Measurements from ENCODE around the gene OS9. TPM values are rescaled to one million over a fixed set of nuclear protein-coding genes. Genes with fewer than 3 reads are reported as not detected.

Gene OS9
- total RNA-seq, 1 donor from 2014 or later, result 230 TPM

DNA sequence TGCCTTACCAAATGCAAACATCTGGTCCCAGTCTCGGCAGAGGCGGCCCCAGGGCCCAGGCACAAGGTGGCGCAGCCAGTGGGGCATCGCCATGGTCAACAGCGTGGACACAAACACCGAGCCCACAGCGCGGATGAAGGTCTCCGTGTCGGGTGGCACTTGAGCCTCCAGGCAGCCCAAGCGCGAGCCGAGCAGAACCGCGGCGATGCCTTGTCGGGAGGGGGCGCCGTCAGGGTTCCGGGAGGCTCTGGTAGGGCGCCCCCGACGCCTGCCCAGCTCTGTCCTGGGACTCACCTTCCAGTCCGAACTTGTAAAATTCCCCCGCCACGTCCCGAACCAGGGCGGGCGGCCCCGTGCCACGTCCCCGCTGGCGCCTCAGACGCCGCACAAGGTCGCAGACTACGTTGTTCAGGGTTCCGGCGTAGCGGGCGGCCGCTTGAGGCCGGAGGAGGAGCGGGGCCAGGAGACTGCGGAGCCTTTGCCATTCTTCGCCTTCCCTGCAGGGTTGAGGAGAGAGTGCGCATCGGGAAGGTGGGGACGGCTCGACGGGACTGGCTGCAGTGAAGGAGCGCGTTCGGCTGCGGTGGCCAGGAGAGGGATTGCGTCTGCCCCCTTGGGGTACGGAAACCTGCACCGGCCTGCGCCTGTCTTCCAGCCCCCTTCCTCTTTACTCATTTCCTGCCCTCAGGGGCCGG is 71.2 kb downstream of the OS9 start:
- DNase-seq (ENCODE audit: low spot score), result no peak
- peak; percentile 49 for ATAC-seq

DNA sequence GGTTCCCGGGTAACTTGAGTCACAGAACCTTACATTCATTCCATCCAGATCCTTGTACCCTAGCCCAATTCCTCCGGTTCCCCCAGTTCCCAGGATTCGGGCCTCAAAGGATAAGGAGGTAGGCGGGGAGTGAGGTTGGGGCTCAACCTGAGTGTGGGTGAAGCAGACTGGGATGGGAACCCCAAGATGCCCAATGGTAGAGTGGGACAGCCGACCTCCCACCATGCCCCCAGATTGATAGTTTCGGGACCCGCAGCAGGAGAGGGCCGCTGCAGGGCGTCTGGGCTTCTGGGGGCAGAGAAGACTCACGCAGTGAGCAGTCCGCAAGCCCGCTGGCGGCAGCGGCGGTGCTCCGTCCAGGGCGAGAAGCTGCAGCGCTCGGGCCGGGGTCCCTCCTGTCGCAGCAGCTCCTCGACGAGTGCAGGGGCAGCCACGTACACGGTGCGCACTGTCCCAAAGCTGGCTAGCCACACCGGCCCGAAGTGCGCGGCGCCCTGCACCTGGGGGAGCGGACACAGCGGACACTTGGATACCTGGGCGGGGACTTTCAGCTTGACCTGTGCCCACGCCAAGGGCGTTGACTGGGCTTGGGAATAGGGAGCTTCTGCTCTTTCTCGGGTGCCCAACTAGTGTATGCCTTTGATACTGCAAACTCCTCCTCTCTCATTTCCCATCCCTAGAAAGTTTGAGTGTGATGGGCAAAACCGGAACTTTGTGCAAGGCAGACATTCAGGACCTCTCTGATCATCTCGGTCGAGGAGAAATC is 71.9 kb downstream of the OS9 start:
- DNase-seq (ENCODE audit: low spot score) (no peak), ATAC-seq (peak; percentile 62)

DNA sequence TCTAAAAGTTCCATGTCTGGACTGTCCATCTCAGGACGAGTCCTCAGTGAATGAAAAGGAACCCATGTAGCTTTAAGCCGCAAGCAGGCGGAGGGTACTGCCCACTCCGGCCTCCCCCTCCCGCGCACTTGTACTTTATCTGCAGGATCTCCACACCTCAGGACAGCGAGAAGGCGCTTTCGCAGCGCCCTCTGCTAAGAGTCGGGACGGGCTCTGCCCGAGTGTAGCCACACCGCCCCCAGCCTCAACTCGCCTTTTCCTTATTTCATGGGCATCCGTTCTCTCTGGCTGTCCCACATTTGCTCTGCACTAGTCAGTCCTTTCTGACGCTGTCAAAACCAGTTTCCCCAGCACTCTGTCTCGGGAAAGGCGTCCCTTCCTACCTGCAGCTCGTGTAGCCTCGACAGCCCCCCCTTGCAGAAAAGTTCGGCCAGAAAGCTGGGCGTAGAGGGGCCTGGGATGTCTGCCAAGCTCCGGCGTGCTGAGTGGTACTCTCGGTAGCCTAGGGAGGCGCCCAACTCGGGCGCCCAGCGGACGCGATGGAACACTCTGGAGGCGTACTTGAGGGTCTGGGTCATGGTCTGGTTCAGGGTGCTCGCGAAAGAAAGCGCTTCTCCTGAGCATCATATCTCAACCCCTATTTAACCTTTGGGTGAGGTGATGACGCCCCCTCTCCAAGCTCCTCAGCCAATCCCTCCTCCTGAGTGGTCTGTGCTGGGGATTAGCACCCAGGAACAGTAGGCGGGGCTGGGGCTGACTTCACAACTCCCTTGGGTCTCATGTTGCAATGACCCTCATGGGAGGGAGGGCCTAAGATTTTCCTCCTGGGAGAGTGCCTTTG is 72.8 kb downstream of the OS9 start, which contains the start of gene CYP27B1:
TSS of gene CYP27B1 (minus strand) at position 615 of the 841 bp plus-strand sequence. CDS start at position 578, 37 bp downstream.
- no peak for DNase-seq (ENCODE audit: low spot score)
- peak; percentile 8 for ATAC-seq

DNA sequence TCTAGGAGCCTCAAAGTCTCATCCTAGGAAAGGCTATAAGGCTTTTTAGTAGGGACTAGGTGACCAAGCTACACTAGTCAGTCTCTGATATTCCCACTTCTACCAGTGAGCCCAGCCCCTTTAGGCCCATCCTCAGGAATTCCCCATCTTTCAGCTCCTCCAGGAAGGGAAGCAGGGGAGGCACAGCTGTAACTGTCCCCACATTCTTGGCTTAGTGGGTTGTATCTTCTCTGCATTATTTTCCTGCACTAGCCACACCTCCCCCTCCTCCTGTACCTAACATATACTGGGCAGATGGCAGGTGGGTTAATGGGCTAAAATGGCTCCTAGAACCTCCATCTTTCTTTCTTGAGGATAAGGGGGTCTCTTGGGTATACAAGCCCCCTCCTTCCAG is 73.4 kb downstream of the OS9 start:
- no peak for ATAC-seq
- no peak for DNase-seq (ENCODE audit: low spot score)

DNA sequence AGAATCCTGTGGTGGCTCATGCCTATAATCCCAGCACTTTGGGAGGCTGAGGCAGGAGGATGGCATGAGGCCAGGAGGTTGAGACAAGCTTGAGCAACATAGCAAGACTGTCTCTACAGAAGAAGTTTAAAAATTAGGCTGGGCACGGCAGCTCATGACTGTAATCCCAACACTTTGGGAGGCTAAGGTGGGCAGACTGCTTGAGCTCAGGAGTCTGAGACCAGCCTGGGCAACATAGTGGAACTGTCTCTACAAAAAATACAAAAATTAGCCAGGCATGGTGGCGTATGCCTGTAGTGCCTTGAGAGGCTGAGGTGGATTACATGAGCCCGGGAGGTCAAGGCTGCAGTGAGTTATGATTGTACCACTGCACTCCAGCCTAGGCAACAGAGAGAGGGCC is 73.9 kb downstream of the OS9 start:
- DNase-seq (ENCODE audit: low spot score) (no peak), ATAC-seq (no peak)

DNA sequence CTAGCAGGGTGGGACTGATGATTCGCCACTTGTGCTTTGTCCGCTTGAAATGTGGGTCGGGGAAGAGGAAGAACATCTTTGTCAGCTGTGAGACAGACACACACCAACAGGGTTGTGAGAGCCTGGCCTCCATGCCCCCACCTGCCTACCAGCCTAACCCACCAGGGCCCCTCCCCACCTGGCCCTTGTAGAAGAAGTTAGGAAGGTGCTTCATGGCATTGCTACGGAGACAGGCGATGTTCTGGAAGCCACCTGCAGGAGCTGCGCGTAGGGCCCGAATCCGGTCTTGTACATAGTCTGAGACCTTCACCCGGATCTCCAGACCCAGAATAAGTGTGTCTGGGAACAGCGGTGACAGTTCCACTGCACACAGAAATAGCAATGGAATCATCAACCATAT is 75.7 kb downstream of the OS9 start:
- no peak for ATAC-seq
- no peak for DNase-seq (ENCODE audit: low spot score)

DNA sequence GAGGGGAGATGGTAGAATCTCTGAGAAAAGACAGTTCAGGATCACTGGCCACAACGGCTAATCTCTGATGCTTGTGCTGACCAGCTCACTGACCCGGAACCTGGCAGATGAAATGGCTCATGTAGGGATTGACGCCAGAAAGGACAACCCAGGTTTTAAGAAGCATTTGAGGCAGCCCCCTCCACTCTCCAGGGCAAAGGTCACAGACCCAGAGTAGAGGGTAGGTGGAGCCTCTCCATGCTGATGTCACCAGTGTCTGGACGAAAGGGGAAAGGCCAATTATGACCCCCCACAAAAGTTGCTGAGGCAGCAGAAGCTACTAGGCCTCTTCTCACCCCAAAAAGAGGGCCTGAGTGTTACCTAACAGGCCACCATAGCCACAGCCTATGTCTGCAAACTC is 76.8 kb downstream of the OS9 start:
- DNase-seq (ENCODE audit: low spot score) (no peak), ATAC-seq (no peak)

Other genes starting within 250 kb of the OS9 start
- 81.6 TPM for gene INHBE, start 238.8 kb upstream of the OS9 start, total RNA-seq
- gene GLI1, start 234.3 kb upstream of the OS9 start, total RNA-seq, result 0.20 TPM
- 4.3 TPM for gene ARHGAP9, start 214.3 kb upstream of the OS9 start, total RNA-seq
- 71.1 TPM for gene MARS1, start 206.1 kb upstream of the OS9 start, total RNA-seq
- gene DDIT3, start 173.6 kb upstream of the OS9 start, total RNA-seq, result 13.9 TPM
- 59.6 TPM for gene MBD6, start 171.3 kb upstream of the OS9 start, total RNA-seq
- 28.9 TPM for gene DCTN2, start 146.9 kb upstream of the OS9 start, total RNA-seq
- 0.05 TPM for gene KIF5A, start 144.1 kb upstream of the OS9 start, total RNA-seq
- gene PIP4K2C, start 102.9 kb upstream of the OS9 start, total RNA-seq, result 11.8 TPM
- 2.2 TPM for gene DTX3, start 89.3 kb upstream of the OS9 start, total RNA-seq
- 1.5 TPM for gene ARHGEF25, start 82.7 kb upstream of the OS9 start, total RNA-seq
- 0.60 TPM for gene B4GALNT1, start 60.9 kb upstream of the OS9 start, total RNA-seq
- gene AGAP2, start 44.6 kb downstream of the OS9 start, total RNA-seq, result 0.83 TPM
- 18.2 TPM for gene TSPAN31, start 50.9 kb downstream of the OS9 start, total RNA-seq
- 30.8 TPM for gene CDK4, start 58.2 kb downstream of the OS9 start, total RNA-seq
- 3.6 TPM for gene MARCHF9, start 61.0 kb downstream of the OS9 start, total RNA-seq
- 0.45 TPM for gene CYP27B1, start 72.9 kb downstream of the OS9 start, total RNA-seq
- 9.7 TPM for gene METTL1, start 78.0 kb downstream of the OS9 start, total RNA-seq
- gene EEF1AKMT3, start 78.5 kb downstream of the OS9 start, total RNA-seq, result 6.0 TPM
- 30.0 TPM for gene TSFM, start 88.7 kb downstream of the OS9 start, total RNA-seq
- 5.1 TPM for gene AVIL, start 124.6 kb downstream of the OS9 start, total RNA-seq
- 86.3 TPM for gene CTDSP2, start 152.6 kb downstream of the OS9 start, total RNA-seq
- gene ATP23, start 247.4 kb downstream of the OS9 start, total RNA-seq, result 4.0 TPM